Left lung (tissue), 10 donors: ENCODE measurements around the gene ARHGAP26. TPM values are rescaled to one million over a fixed set of nuclear protein-coding genes. Genes with fewer than 3 reads are reported as not detected.

Source experiments
- ATAC-seq: fragments of 200-7000 bp; cut with Tn5 transposase; one replicate; pipeline ENCODE4 v1.9.1; 2020; ENCODE audit warnings: moderate library complexity
- DNase-seq, 4 donors: peaks; one replicate each; pipeline ENCODE4 v3.0.0-alpha.2; 2013 to 2020
- H3K27ac ChIP-seq, 2 donors: fragments of 200-600 bp; sonication (generic) in 1 of 2; one replicate each; pipeline versions ENCODE4 v1.5.0 to v1.8.0; 2020 to 2021
- H3K27me3 ChIP-seq, 2 donors: fragments of 200-600 bp; sonication (generic) in 1 of 2; one replicate each; pipeline versions ENCODE4 v1.5.0 to v1.8.0; 2020 to 2021
- H3K36me3 ChIP-seq, 2 donors: fragments of 200-600 bp; sonication (generic) in 1 of 2; one replicate each; pipeline versions ENCODE4 v1.5.0 to v1.8.0; 2020 to 2021
- H3K4me1 ChIP-seq, 2 donors: fragments of 200-600 bp; one replicate each; pipeline ENCODE4 v1.8.0; 2021
- H3K4me3 ChIP-seq, 2 donors: fragments of 200-600 bp; sonication (generic) in 1 of 2; one replicate each; pipeline versions ENCODE4 v1.5.0 to v1.8.0; 2020 to 2021; ENCODE audit warnings: mild to moderate bottlenecking in 1 of 2
- H3K9me3 ChIP-seq, 2 donors: fragments of 200-600 bp; sonication (generic) in 1 of 2; one replicate each; pipeline versions ENCODE4 v1.5.0 to v1.8.0; 2020 to 2021
- CTCF ChIP-seq, 2 donors: fragments of 200-600 bp; sonication (generic) in 1 of 2; IDR thresholded peaks; one replicate each; pipeline versions ENCODE4 v1.5.0 to v1.8.0; 2021; ENCODE audit warnings: antibody characterized with exemption in 2 of 2
- intact Hi-C, 2 donors: fragments of 100-400 bp; cut with DNase I; formaldehyde crosslinking; loops; one replicate each; pipeline versions ENCODE4 v1.11.2 to v1.14.2; 2022
- polyA plus RNA-seq, 6 donors: library from polyadenylated mRNA; unstranded; fragments of 120-200 nt; gene quantifications; one replicate each; pipeline ENCODE4 v1.2.1, GENCODE V29; 2013; ENCODE audit not compliant: insufficient read length in 6 of 6
- total RNA-seq, 2 donors: library from RNA; stranded (reverse); fragmentation: NEBNext Ultra II Directional; extraction: Animal tissue kit (Norgen Biotek cat#: 25700); gene quantifications; one replicate each; pipeline ENCODE4 v1.2.1, GENCODE V29; 2021
- donor health status: DM: no; HTN: yes; CAD: no.
- donor health status: DM: no; HTN: no; CAD: no.

ARHGAP26 gene
- total and polyA plus RNA-seq, 8 donors: 13.9 to 61.9 (median 14.9) TPM

- DNase-seq (no peak), ATAC-seq (no peak)
- peaks cover 20 to 65% of the 10 kb centered on the region in 2 donors for H3K4me1 ChIP-seq
- peaks cover 0 to 11% of the 10 kb centered on the region in 2 donors for H3K36me3 ChIP-seq
- no peak for TF ChIP-seq CTCF (IDR thresholded peaks at IDR 0.05)
- no peak overlapping the region for H3K4me3 ChIP-seq
- no peaks in the 10 kb centered on the region for H3K27me3 ChIP-seq
- H3K9me3 ChIP-seq: no peaks in the 10 kb centered on the region
- intact Hi-C loops: loop anchor here in 1 of 2 donors (10.0 kb wide), 1 partner anchor 101 kb away; the partner anchor contains the start of gene ARHGAP26
- no peak overlapping the region for H3K27ac ChIP-seq
These were observed 105.8 kb downstream of the ARHGAP26 start for GRCh38 chr5:142875936-142876335.

GRCh38 chr5:142876817-142877216 is 106.6 kb downstream of the ARHGAP26 start:
- intact Hi-C loops: loop anchor here in 1 of 2 donors (10.0 kb wide), 1 partner anchor 102 kb away; the partner anchor contains the start of gene ARHGAP26
- no peak overlapping the region for H3K4me3 ChIP-seq
- H3K36me3 ChIP-seq: peaks cover 0 to 11% of the 10 kb centered on the region in 2 donors
- no peak for TF ChIP-seq CTCF (IDR thresholded peaks at IDR 0.05)
- H3K9me3 ChIP-seq: no peaks in the 10 kb centered on the region
- H3K27ac ChIP-seq: no peak overlapping the region
- ATAC-seq (no peak), DNase-seq (no peak)
- no peaks in the 10 kb centered on the region for H3K27me3 ChIP-seq
- H3K4me1 ChIP-seq: peaks cover 21 to 73% of the 10 kb centered on the region in 2 donors

DNA sequence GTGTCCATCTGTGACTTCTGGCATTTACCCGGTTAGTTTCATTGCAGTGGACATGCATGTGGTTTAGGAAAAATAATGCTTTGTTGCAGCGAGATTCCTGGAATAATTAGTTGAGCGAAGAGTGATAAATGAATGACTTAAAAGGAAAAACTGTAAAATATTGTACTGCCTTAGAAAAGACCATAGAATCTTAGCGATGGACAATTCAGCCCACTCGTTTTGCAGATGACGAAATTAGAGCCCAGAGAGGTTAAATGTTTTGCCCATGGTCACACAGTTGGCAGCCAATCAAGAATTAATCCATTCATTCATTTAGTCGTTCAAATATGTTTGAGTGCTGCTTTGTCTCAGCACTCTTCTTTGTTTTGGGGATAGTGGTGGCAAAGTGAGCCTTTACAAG is 107.9 kb downstream of the ARHGAP26 start:
- H3K27ac ChIP-seq: no peak overlapping the region
- no peaks in the 10 kb centered on the region for H3K27me3 ChIP-seq
- no peak for TF ChIP-seq CTCF (IDR thresholded peaks at IDR 0.05)
- peaks cover 23 to 69% of the 10 kb centered on the region in 2 donors for H3K4me1 ChIP-seq
- no peaks in the 10 kb centered on the region for H3K9me3 ChIP-seq
- intact Hi-C loops: loop anchor here in 1 of 2 donors (10.0 kb wide), 1 partner anchor 103 kb away; the partner anchor contains the start of gene ARHGAP26
- ATAC-seq (no peak), DNase-seq (no peak)
- H3K4me3 ChIP-seq: no peak overlapping the region
- H3K36me3 ChIP-seq: peaks cover 0 to 11% of the 10 kb centered on the region in 2 donors

GRCh38 chr5:142878638-142879037 is 108.5 kb downstream of the ARHGAP26 start:
- TF ChIP-seq CTCF (IDR thresholded peaks at IDR 0.05): no peak
- H3K27me3 ChIP-seq: no peaks in the 10 kb centered on the region
- H3K36me3 ChIP-seq: peaks cover 0 to 16% of the 10 kb centered on the region in 2 donors
- intact Hi-C loops: loop anchor here in 1 of 2 donors (10.0 kb wide), 1 partner anchor 104 kb away; the partner anchor contains the start of gene ARHGAP26
- H3K4me1 ChIP-seq: peaks cover 23 to 68% of the 10 kb centered on the region in 2 donors
- H3K4me3 ChIP-seq: no peak overlapping the region
- no peaks in the 10 kb centered on the region for H3K9me3 ChIP-seq
- DNase-seq (no peak), ATAC-seq (no peak)
- no peak overlapping the region for H3K27ac ChIP-seq

DNA sequence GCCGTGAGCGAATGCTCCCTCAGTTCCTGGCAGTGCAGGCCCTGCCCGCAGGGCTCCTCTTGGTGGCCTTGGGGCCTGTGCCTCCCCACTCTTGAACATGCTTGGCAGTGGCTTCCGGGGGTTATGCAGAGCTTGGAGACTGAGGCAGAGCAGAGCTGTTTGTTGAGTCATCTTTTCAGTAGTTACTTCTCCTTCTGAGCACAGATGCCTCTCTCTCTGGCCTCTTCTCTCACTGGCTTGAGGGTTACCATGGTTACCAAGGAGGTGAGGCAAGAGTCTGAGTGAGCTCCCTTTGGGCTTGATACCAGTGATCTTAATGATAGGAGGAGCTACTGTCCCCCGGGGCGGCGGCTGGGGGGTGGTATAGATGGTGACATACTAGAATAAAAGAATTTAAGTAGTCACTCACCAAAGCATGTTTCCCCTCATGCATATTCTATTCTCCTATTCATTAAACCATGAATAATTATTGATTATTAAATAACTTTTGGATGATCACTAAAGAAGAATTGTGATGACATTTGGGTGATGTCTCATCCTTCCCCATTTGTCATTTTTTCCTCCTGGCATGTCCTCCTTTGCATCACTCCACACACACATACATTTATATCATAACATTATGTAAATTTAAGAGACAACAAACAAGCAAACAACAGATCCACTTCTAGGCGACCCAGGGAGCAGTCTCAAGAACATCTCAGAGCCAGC is 111.1 kb downstream of the ARHGAP26 start:
- ATAC-seq (peak; percentile 63), DNase-seq (peak in 1 of 4 donors; percentile 48)
- H3K9me3 ChIP-seq: no peaks in the 10 kb centered on the region
- no peak overlapping the region for H3K4me3 ChIP-seq
- intact Hi-C loops: loop anchor here in 1 of 2 donors (2.0 kb wide), 1 partner anchor 162 kb away; no protein-coding TSS in a partner anchor
- H3K4me1 ChIP-seq: peaks cover 9 to 44% of the 10 kb centered on the region in 2 donors
- no peak for TF ChIP-seq CTCF (IDR thresholded peaks at IDR 0.05)
- H3K36me3 ChIP-seq: peaks cover 0 to 21% of the 10 kb centered on the region in 2 donors
- peak overlapping the region in 1 of 2 donors; percentile 61 for H3K27ac ChIP-seq
- no peaks in the 10 kb centered on the region for H3K27me3 ChIP-seq
